Measurements from ENCODE around the gene PROZ.

DNA sequence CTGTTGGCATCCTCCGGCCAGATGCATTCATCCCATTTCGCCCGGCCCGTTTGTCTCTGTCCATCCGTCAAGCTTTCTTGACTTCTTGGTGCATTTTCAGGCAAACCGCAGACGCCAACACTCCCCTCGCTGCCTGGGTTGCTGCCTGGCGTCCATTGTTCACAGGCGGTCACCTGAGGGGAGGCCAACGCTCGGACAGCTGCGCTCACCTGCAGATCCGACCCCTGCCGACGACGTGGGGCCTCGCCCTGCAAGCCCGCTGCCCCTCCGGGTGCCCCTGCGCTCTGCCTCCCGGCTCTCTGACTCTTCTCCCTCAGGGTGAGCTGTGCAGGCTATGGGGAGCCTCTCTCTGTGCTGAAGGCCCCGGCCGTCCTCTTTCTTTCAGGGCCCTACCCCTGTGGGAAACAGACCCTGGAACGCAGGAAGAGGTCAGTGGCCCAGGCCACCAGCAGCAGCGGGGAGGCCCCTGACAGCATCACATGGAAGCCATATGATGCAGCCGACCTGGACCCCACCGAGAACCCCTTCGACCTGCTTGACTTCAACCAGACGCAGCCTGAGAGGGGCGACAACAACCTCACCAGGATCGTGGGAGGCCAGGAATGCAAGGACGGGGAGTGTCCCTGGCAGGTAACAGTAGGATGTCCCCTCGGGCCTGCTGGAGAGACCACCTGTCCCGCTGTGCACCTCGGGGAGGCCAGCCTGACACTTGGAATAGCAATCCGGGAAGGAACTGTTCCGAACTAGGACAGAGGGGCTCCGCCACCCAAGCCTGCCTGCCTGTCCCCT lies 14.8 kb upstream of the PROZ start:
- TF ChIP-seq POLR2AphosphoS5 (IDR thresholded peaks at IDR 0.05; ENCODE audit: low read depth, low read length), result no peak
- no peak for TF ChIP-seq POLR2A (IDR thresholded peaks at IDR 0.05; ENCODE audit: borderline replicate concordance, extremely low read depth, insufficient read depth, insufficient read length)
- TF ChIP-seq CTCF (IDR thresholded peaks at IDR 0.05 in 2 of 3, conservative IDR thresholded peaks at IDR 0.05 in 1 of 3; ENCODE audit: borderline replicate concordance in 1 of 3, insufficient read depth in 1 of 3, low read depth in 2 of 3, low read length in 2 of 3), result no peak
- TF ChIP-seq ZNF274 (IDR thresholded peaks at IDR 0.05; ENCODE audit: low read depth, low read length), result no peak
- no peak for TF ChIP-seq EGR1 (IDR thresholded peaks at IDR 0.05; ENCODE audit: low read depth)
- no peak for TF ChIP-seq ELF1 (IDR thresholded peaks at IDR 0.05; ENCODE audit: borderline replicate concordance, low read depth)
- TF ChIP-seq YY1 (IDR thresholded peaks at IDR 0.05; ENCODE audit: extremely low read depth, insufficient replicate concordance, low read depth, low read length), result no peak
- no peak for TF ChIP-seq EZH2 (IDR thresholded peaks at IDR 0.05)

Measured in HCT116 (cell line).